Mesothelial cell of epicardium (in vitro differentiated cells): ENCODE data around the gene KCNQ1OT1. TPM values are rescaled to one million over a fixed set of nuclear protein-coding genes. Genes with fewer than 3 reads are reported as not detected.

Experiments used
- DNase-seq, 2 experiments: peaks; one replicate each; pipeline ENCODE4 v3.0.0; 2021; ENCODE audit warnings: low spot score in 2 of 2; ENCODE audit not compliant: unreplicated experiment in 2 of 2
- H3K27ac Mint-ChIP-seq: 2 replicates; pipeline ENCODE4 v1.8.0; 2021; ENCODE audit warnings: mixed read lengths
- H3K27me3 Mint-ChIP-seq: 2 replicates; pipeline ENCODE4 v1.8.0; 2021; ENCODE audit warnings: low read depth, mixed read lengths
- H3K36me3 Mint-ChIP-seq: 2 replicates; pipeline ENCODE4 v1.8.0; 2021; ENCODE audit warnings: mixed read lengths
- H3K4me1 Mint-ChIP-seq: 2 replicates; pipeline ENCODE4 v1.8.0; 2021; ENCODE audit warnings: mixed read lengths
- H3K4me3 Mint-ChIP-seq: 2 replicates; pipeline ENCODE4 v1.8.0; 2021; ENCODE audit warnings: mild to moderate bottlenecking, moderate library complexity, mixed read lengths
- H3K9me3 Mint-ChIP-seq: 2 replicates; pipeline ENCODE4 v1.8.0; 2021; ENCODE audit warnings: mixed read lengths
- CTCF ChIP-seq: fragments of 200-600 bp; sonication (generic); IDR thresholded peaks from one replicate; pipeline ENCODE4 v1.5.0; 2021; ENCODE audit warnings: antibody characterized with exemption; ENCODE audit not compliant: unreplicated experiment
- total RNA-seq: library from RNA; stranded (reverse); gene quantifications from 3 replicates; pipeline ENCODE4 v1.2.1, GENCODE V29; 2021

The KCNQ1OT1 gene
- total RNA-seq, 1 donor from 2014 or later = 35.1 TPM

- no peaks in the 10 kb centered on the region for H3K36me3 Mint-ChIP-seq
- TF ChIP-seq CTCF = no peak
- peaks cover 28% of the 10 kb centered on the region for H3K4me1 Mint-ChIP-seq
- no peak overlapping the region for H3K4me3 Mint-ChIP-seq
- DNase-seq = peak; percentile 17 to 41
- no peaks in the 10 kb centered on the region for H3K27me3 Mint-ChIP-seq
- H3K9me3 Mint-ChIP-seq = no peaks in the 10 kb centered on the region
- no peak overlapping the region for H3K27ac Mint-ChIP-seq
These were observed 121.5 kb downstream of the KCNQ1OT1 start for GRCh38 chr11:2577991-2578928.

DNA sequence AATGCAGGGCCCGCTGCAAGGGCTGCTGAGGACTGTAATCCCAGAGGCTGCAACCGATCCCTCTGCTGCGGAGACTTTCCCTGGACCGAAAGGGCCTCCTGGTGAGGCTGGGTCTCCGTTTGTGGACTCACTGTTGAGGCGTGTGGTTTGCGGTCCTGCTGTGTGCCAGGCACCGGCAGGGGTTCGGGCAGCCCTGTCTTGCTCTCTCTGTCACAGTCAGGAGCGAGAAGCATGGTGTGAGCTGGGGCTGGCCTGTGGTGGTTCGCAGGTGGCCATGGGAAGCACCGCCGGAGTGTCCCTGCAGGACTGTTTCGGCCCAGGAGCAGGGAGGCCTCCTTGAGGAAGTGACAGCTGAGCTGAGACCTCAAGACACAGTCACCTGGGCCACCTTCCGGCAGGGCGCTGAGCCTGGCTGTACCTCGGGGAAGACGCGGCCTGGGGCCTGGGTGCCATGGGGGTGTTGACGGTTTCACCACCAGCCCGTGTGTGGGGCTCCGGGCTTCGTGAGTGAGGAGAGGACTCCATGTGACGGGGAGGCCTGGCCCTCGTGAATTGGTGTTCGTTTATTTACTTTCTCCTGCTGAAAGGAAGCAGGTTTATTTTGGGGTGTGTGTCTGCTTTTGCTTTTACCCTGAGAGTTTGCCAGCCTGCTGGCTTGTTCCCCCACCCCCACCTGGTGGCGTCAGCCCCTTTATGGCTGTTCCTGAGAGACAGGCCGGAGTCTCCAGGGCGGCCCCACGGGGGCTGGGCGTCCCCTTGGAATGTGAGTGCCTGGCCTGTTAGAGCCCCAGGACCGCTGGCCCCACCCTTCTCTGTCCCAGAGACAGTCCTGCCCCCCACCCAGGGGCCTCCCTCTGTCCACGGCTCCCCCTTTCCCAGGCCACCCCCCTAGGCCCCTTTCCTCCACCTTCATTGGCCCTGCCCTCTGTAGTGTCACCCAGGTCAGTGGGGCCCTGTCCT, 122.5 kb downstream of the KCNQ1OT1 start:
- DNase-seq = peak; percentile 15 to 38
- H3K36me3 Mint-ChIP-seq = no peaks in the 10 kb centered on the region
- no peak overlapping the region for H3K4me3 Mint-ChIP-seq
- no peak for TF ChIP-seq CTCF
- H3K9me3 Mint-ChIP-seq = no peaks in the 10 kb centered on the region
- H3K27me3 Mint-ChIP-seq = no peaks in the 10 kb centered on the region
- H3K4me1 Mint-ChIP-seq = peaks cover 24% of the 10 kb centered on the region
- H3K27ac Mint-ChIP-seq = no peak overlapping the region

GRCh38 chr11:2576549-2576948, 123.2 kb downstream of the KCNQ1OT1 start:
- H3K27me3 Mint-ChIP-seq = no peaks in the 10 kb centered on the region
- no peaks in the 10 kb centered on the region for H3K9me3 Mint-ChIP-seq
- H3K36me3 Mint-ChIP-seq = no peaks in the 10 kb centered on the region
- no peak for TF ChIP-seq CTCF
- no peak overlapping the region for H3K27ac Mint-ChIP-seq
- peak in 1 of 2 experiments; percentile 12 for DNase-seq
- no peak overlapping the region for H3K4me3 Mint-ChIP-seq
- H3K4me1 Mint-ChIP-seq = peaks cover 22% of the 10 kb centered on the region

GRCh38 chr11:2576111-2576510, 123.7 kb downstream of the KCNQ1OT1 start:
- Mint-ChIP-seq H3K27ac (peak overlapping the region; percentile 2), H3K4me3 (no peak overlapping the region), H3K27me3 (no peaks in the 10 kb centered on the region), H3K4me1 (peaks cover 22% of the 10 kb centered on the region), H3K36me3 (no peaks in the 10 kb centered on the region), H3K9me3 (no peaks in the 10 kb centered on the region)
- no peak for TF ChIP-seq CTCF
- DNase-seq = peak in 1 of 2 experiments; percentile 13

DNA sequence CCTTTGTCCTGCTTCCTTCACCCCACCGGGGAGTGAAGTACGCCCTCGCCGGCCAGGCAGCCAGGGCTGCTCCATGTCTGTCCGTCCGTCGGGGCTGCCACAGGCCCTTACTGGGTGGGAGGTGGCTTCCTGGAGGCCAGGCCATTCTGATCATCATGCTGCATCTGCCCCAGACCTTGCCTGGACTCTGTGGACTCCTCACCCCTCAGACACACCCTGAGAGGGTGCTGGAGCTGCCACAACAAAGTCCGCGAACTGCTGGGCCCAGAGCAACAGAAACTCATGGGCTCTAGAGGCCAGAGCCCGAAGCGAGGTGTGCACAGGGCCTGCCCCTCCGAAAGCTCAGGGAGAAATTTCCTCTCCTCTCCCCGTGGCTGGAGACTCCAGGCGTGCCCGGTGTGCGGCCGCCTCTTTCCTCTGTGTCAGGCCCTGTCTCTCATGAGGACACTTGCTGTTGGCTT, 124.2 kb downstream of the KCNQ1OT1 start:
- no peak for TF ChIP-seq CTCF
- Mint-ChIP-seq H3K36me3 (no peaks in the 10 kb centered on the region), H3K27me3 (no peaks in the 10 kb centered on the region), H3K4me3 (no peak overlapping the region), H3K9me3 (no peaks in the 10 kb centered on the region), H3K27ac (no peak overlapping the region), H3K4me1 (peaks cover 22% of the 10 kb centered on the region)
- peak in 1 of 2 experiments; percentile 15 for DNase-seq
